HG03378 (cell line): Measurements from ENCODE around the gene KIRREL1.

Experiments
- ATAC-seq: cut with Tn5 transposase; IDR thresholded peaks from one replicate; pipeline ENCODE4 v1.9.1; 2021; ENCODE audit warnings: mild to moderate bottlenecking, moderate library complexity; ENCODE audit not compliant: unreplicated experiment

Gene KIRREL1

GRCh38 chr1:157993147-157993917, at the start of gene KIRREL1:
KIRREL1 (plus strand) TSS chr1:157993645; CDS start chr1:157993677, 32 bp downstream.
- ATAC-seq = no peak

DNA sequence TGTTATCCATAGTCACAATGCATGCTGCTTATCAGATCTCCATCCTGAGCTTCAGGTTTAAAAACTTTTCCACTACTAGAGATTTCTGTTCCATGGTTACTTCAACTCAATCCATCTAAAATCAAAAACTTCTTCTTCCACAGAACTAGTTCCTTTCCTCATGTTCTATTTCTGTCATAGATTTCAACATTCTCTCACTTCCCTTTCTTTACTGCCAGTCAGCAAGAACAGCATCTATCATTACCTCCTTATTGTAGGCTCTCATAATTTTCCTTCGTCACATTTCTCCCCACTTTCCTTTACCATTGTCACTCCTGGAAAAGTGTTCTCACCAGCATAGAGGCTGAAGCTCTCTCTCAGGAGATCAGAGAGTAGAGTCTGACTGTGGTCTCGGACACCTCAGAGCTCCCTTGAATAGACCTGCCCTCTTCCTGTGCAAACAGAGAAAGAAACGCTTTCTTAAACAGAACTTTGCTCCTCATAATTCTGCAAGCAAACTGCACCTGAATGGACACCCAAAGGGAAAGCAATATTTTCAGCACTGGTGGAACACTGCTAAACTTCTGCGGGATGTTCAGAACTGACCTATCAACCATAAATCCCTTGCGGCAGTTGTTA, 48.7 kb upstream of the KIRREL1 start:
- no peak for ATAC-seq

DNA sequence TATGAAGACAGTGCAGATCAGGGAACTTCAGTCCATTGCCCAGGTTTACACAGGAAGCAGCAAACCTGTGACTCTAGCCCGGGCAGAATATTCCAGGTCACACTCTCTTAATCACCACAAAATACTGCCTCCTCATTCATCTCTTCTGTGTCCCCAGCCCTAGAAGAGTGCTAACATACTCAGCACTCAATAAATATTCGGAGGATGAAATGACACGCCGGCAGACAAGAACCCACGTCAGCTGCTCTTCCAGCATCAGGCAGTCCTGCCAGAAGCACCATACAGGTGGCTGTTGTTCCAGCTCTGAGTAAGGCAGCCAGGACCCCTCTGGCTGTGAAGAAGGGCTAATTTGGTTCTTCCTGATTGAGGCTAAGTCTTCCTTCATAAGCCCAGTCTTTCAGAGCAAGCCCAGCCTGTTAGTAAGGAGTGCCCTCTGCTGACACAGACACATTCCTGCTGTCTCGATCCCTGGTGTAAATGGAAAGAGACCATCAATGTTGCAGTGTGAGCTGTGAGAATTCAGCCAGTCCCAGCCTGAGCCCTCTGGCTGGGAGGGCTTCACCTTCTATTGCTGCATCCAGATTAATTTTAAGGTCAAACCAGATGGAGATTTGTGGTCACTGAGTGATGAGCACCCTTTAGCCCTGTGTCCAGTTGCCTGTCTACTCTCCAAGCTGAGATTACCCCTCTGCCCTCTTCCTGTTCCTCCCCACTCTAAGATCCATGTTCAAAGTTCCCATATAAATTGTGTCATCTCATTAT, 45.0 kb upstream of the KIRREL1 start:
- ATAC-seq = no peak

GRCh38 chr1:157949074-157949354, 44.4 kb upstream of the KIRREL1 start:
- ATAC-seq = no peak

DNA sequence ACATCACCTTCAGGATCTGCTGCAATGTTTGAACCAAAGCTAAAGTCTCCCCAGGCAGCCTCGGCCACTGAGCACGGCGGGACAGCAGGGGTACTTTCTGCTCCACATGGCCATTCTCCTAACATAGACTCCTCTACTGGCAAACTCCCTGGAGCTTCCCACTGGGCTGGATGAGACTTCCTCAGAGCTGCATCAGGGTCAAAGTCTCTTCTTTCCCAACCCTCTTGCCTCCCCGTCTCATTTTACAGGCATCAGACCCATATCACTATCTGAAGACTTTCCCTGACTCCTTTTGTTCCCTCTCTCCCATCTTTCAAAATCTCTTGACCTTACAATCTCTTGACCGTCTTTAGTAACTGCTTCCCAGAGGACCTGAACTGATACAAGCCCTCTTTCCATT, 42.2 kb upstream of the KIRREL1 start:
- ATAC-seq = no peak

- no peak for ATAC-seq
Observed at GRCh38 chr1:157952601-157953000, 40.8 kb upstream of the KIRREL1 start.

- no peak for ATAC-seq
Observed at GRCh38 chr1:157955221-157955620, 38.2 kb upstream of the KIRREL1 start.

GRCh38 chr1:157955857-157956256, 37.6 kb upstream of the KIRREL1 start:
- ATAC-seq = no peak

GRCh38 chr1:157956732-157957131, 36.7 kb upstream of the KIRREL1 start:
- no peak for ATAC-seq

- no peak for ATAC-seq
Observed at GRCh38 chr1:157958263-157958662, 35.2 kb upstream of the KIRREL1 start.

DNA sequence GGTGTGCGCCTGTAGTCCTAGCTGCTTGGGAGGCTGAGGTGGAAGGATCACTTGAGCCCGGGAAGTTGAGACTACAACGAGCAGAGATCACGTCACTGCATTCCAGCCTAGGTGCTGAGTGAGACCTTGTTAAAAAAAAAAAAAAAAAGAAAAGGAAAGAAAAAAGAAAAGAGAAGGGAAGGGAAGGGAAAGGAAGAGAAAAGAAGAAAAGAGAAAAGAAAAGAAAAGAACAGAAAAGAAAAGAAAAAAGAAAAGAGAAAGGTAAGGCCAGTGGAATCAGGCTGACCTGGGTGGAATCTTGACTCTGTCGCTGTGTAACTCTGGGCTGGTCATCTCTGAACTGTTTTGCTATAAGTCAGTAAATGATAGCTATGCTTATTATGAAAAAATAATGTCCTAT, 33.7 kb upstream of the KIRREL1 start:
- ATAC-seq = no peak

DNA sequence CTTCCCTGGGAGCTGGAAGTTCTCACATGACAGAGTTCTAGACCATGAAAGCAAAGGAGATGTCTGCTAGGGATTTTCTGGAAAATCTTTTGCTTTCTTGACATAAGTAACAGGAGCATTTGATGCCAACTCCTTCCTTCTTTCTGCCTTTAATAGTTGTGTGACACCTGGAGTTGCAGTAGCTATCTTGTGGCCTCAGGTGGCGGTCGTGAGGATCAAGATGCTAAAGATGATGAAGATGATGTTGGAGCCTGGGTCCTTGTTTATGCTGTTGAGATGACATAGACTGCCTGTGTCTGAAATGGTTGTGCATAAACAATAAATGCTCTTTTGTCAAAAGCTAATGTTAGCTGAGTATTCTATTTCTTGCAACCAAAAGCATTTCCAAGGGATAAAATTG, 32.7 kb upstream of the KIRREL1 start:
- ATAC-seq = no peak

DNA sequence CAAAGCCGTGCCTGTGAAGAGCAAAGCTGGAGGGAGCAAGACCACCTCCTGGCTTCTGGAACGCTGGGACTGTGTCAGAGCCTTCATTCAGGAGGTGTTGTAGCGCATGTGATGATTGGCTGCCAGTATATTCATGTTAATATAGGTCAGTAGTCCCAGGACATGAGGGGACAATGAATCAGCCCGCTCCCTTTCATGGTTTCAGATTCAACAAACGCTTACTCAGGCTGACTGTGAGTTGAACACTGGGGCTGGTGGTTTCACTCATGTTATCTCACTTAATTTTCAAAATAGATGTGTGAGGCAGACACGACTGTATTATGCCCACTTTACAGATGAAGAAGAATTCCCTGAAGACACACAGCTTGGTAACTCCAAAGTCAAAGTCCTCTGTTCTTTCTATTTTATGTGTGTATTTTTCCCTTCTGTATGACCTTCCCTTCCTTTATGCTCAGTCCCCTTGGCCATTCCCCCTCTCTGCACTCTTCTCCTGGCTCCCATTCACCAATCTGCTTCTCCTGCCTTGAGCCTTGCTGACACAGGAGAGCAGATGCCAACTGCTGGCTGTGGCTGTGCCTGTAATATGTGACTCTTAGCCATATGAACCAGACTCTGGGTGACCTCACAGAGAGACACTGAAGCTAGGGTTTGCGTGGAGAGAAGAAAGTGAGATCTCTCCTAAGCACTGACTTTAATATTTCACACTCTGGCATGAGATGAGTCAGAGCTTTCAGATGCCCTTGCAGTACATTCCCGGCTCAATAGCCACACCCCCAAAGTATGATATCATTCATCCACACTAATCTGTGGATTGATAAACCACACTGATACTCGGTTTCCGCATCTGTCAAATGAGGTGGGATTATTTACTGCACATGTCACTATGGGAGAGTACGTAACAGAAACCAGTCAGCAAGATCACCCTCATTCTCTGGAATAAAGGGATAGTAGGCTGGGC, 31.4 kb upstream of the KIRREL1 start:
- ATAC-seq = no peak

GRCh38 chr1:157963713-157964112, 29.7 kb upstream of the KIRREL1 start:
- ATAC-seq = peak; percentile 50

GRCh38 chr1:157965584-157965983, 27.9 kb upstream of the KIRREL1 start:
- ATAC-seq = no peak

GRCh38 chr1:157966031-157966537, 27.4 kb upstream of the KIRREL1 start:
- no peak for ATAC-seq

- no peak for ATAC-seq
Observed at GRCh38 chr1:157967205-157967604, 26.2 kb upstream of the KIRREL1 start.

DNA sequence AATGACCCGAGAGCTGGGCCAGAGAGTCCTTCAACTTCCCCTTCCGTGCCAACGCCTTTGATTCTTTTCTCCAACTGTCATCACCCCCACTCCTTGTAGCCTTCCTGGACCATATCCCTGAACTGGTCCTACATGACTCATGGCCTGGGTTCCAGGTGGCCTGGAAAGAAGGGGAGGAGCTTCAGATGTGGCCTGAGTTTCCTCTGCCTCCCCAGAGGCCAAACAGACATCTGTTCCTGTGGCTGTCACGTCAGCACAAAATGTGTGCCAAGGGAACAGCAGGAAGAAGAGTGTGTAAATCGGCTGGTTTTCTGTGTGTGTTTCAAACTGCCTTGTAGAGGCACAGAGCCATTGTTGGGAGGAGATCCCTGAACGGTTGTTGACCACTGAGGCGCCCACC, 24.9 kb upstream of the KIRREL1 start:
- ATAC-seq = no peak

GRCh38 chr1:157968946-157969345, 24.5 kb upstream of the KIRREL1 start:
- no peak for ATAC-seq

DNA sequence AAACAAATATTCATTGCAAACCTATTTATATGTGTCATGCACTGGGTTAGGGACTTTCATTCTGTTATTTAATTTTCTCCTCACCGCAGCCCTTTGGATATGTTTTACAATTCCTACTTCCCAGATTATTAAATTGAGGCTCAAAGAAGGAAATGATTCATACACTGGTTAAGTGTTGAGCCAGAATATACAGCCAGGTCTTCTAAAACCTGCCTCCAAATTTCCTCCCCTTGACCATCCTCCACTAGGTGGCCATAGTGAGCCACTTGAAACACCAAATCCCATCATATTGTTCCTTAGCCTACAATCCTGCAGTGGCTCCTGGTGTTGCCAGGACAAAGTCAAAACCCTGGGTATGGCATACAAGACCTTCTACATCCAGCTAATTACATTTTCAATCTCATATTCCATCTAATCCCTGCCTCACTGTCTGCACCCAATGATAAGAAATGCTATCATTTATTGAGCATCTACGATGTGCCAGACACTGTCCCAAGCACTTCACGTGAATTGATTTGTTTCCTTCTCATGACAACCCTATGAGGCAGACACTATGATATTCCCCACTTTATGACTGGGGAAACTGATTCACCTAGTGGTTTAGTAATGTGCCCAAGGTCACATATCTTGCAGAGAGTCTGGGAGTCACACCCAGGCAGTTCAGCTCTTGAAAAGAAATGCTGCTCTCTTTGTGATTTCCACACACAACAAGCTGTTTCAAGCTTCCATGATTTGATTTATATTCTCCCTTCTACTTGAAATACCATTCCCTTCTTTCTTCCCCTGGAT, 23.6 kb upstream of the KIRREL1 start:
- no peak for ATAC-seq
